ENCODE data around the gene INAVA. TPM values are rescaled to one million over a fixed set of nuclear protein-coding genes. Genes with fewer than 3 reads are reported as not detected.

INAVA gene
- total RNA-seq, 1 donor from 2014 or later: 2.4 TPM

DNA sequence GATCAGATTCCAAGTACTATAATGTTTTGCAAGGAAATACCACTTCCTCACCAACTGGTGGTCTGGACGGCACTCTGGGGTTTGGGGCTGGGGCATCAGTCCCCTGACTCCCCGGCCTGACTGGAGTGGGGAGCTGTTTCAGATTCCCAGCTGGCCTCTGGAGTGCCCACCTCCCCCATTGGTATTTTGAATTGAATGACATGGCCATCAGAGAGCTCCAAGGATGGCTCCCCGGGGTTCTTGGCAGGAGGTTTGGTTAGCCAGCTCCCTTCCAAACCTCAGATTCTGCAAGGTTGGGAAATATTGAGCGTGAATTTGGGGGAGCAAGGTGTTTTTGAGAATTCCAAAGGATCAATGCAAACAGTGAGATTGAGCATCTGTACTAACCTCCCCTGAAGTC, 2.2 kb upstream of the INAVA start:
- Mint-ChIP-seq H3K27me3 (ENCODE audit: unreplicated experiment) (no peaks in the 10 kb centered on the region), H3K27ac (ENCODE audit: unreplicated experiment) (no peak overlapping the region), H3K4me1 (ENCODE audit: low read depth, unreplicated experiment) (peaks cover 14% of the 10 kb centered on the region), H3K4me3 (ENCODE audit: unreplicated experiment) (peak overlapping the region; percentile 19), H3K36me3 (ENCODE audit: unreplicated experiment) (no peaks in the 10 kb centered on the region), H3K9me3 (ENCODE audit: unreplicated experiment) (peaks cover 4% of the 10 kb centered on the region)
- TF ChIP-seq CTCF (IDR thresholded peaks at IDR 0.05; ENCODE audit: partially characterized antibody, unreplicated experiment): no peak
- no peak for DNase-seq

- peaks cover 4% of the 10 kb centered on the region for H3K9me3 Mint-ChIP-seq (ENCODE audit: unreplicated experiment)
- TF ChIP-seq CTCF (IDR thresholded peaks at IDR 0.05; ENCODE audit: partially characterized antibody, unreplicated experiment): no peak
- H3K4me1 Mint-ChIP-seq (ENCODE audit: low read depth, unreplicated experiment): peaks cover 13% of the 10 kb centered on the region
- peak overlapping the region; percentile 19 for H3K4me3 Mint-ChIP-seq (ENCODE audit: unreplicated experiment)
- H3K36me3 Mint-ChIP-seq (ENCODE audit: unreplicated experiment): no peaks in the 10 kb centered on the region
- no peaks in the 10 kb centered on the region for H3K27me3 Mint-ChIP-seq (ENCODE audit: unreplicated experiment)
- no peak for DNase-seq
- no peak overlapping the region for H3K27ac Mint-ChIP-seq (ENCODE audit: unreplicated experiment)
Measured at GRCh38 chr1:200892958-200893357, 1.7 kb upstream of the INAVA start.

GRCh38 chr1:200893411-200893901, 1.2 kb upstream of the INAVA start:
- H3K36me3 Mint-ChIP-seq (ENCODE audit: unreplicated experiment): no peaks in the 10 kb centered on the region
- H3K4me1 Mint-ChIP-seq (ENCODE audit: low read depth, unreplicated experiment): peaks cover 14% of the 10 kb centered on the region
- no peak overlapping the region for H3K4me3 Mint-ChIP-seq (ENCODE audit: unreplicated experiment)
- H3K27ac Mint-ChIP-seq (ENCODE audit: unreplicated experiment): no peak overlapping the region
- no peak for DNase-seq
- no peaks in the 10 kb centered on the region for H3K27me3 Mint-ChIP-seq (ENCODE audit: unreplicated experiment)
- no peak for TF ChIP-seq CTCF (IDR thresholded peaks at IDR 0.05; ENCODE audit: partially characterized antibody, unreplicated experiment)
- peaks cover 4% of the 10 kb centered on the region for H3K9me3 Mint-ChIP-seq (ENCODE audit: unreplicated experiment)

GRCh38 chr1:200895443-200895789, 716 bp downstream of the INAVA start:
- no peaks in the 10 kb centered on the region for H3K27me3 Mint-ChIP-seq (ENCODE audit: unreplicated experiment)
- H3K9me3 Mint-ChIP-seq (ENCODE audit: unreplicated experiment): peaks cover 4% of the 10 kb centered on the region
- no peak overlapping the region for H3K4me3 Mint-ChIP-seq (ENCODE audit: unreplicated experiment)
- peaks cover 14% of the 10 kb centered on the region for H3K4me1 Mint-ChIP-seq (ENCODE audit: low read depth, unreplicated experiment)
- TF ChIP-seq CTCF (IDR thresholded peaks at IDR 0.05; ENCODE audit: partially characterized antibody, unreplicated experiment): no peak
- H3K36me3 Mint-ChIP-seq (ENCODE audit: unreplicated experiment): no peaks in the 10 kb centered on the region
- no peak for DNase-seq
- no peak overlapping the region for H3K27ac Mint-ChIP-seq (ENCODE audit: unreplicated experiment)

DNA sequence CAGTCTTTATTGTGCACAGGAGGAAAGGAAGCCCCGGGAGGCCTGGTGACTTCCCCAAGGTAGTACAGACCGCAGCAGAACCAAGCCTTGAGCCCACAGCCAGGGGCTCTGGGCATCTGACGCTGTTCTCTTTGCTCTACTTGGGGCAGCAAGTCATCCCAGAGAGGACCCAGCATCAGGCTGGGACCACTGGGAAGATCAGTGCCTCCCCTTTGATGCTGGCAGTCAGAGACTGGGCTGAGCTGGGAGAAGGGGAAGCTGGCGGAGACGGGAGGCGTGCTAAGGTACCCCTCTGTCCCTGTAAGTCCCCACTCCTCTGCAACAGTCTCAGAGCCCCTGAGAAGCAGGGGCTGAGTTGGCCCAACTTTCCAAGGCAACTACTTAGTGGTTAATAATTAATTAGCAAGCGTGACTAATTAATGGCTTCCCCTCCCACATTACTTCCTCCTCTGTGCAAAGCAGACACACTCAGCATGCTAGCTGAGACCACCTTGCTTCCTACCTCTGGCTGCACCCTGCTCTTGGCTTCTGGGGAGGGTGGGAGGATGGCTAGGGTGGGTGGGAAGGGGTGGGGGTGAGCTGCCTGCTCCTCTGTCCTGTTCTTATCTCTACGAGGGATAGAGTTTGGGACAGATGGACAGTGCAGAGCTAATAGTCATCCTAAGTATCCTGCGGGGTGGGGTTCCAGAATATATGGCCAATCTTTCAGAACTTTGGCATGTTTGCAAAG, 1.3 kb downstream of the INAVA start:
- no peaks in the 10 kb centered on the region for H3K27me3 Mint-ChIP-seq (ENCODE audit: unreplicated experiment)
- H3K36me3 Mint-ChIP-seq (ENCODE audit: unreplicated experiment): no peaks in the 10 kb centered on the region
- TF ChIP-seq CTCF (IDR thresholded peaks at IDR 0.05; ENCODE audit: partially characterized antibody, unreplicated experiment): no peak
- no peak for DNase-seq
- H3K4me1 Mint-ChIP-seq (ENCODE audit: low read depth, unreplicated experiment): peaks cover 14% of the 10 kb centered on the region
- H3K9me3 Mint-ChIP-seq (ENCODE audit: unreplicated experiment): peaks cover 4% of the 10 kb centered on the region
- H3K4me3 Mint-ChIP-seq (ENCODE audit: unreplicated experiment): no peak overlapping the region
- H3K27ac Mint-ChIP-seq (ENCODE audit: unreplicated experiment): no peak overlapping the region
